Breast epithelium (tissue), 4 donors: ENCODE measurements around the gene PFDN5. TPM values are rescaled to one million over a fixed set of nuclear protein-coding genes. Genes with fewer than 3 reads are reported as not detected.

ENCODE experiments used
- DNase-seq, 2 donors: peaks; one replicate each; pipeline ENCODE4 v3.0.0-alpha.2; 2019; ENCODE audit warnings: low spot score in 2 of 2
- H3K27ac ChIP-seq, 2 donors: fragments of 200-600 bp; sonication (generic) in 1 of 2; one replicate each; pipeline ENCODE4 v1.5.1; 2016 to 2019; ENCODE audit warnings: mild to moderate bottlenecking in 1 of 2
- H3K27me3 ChIP-seq, 2 donors: fragments of 200-600 bp; sonication (generic) in 1 of 2; one replicate each; pipeline versions ENCODE4 v1.5.1 to v1.6.0; 2017 to 2019; ENCODE audit warnings: control low read depth in 1 of 2, mild to moderate bottlenecking in 1 of 2
- H3K36me3 ChIP-seq: fragments of 200-600 bp; one replicate; pipeline ENCODE4 v1.5.1; 2019
- H3K4me1 ChIP-seq, 2 donors: fragments of 200-600 bp; sonication (generic); one replicate each; pipeline ENCODE4 v1.5.1; 2016 to 2019; ENCODE audit warnings: control low read depth in 1 of 2
- H3K4me3 ChIP-seq, 3 donors: fragments of 200-600 bp; sonication (generic); 1 replicate in 2 of 3; 2 replicates in 1 of 3; pipeline ENCODE4 v1.5.1; 2016 to 2019; ENCODE audit warnings: mild to moderate bottlenecking in 3 of 3, moderate library complexity in 2 of 3
- H3K9me3 ChIP-seq, 2 donors: fragments of 200-600 bp; sonication (generic) in 1 of 2; one replicate each; pipeline ENCODE4 v1.5.1; 2016 to 2019; ENCODE audit warnings: control low read depth in 1 of 2
- POLR2A ChIP-seq: fragments of 450-650 bp; IDR thresholded peaks from one replicate; pipeline ENCODE4 v1.6.1; 2016; ENCODE audit warnings: antibody characterized with exemption, mild to moderate bottlenecking, moderate library complexity
- POLR2AphosphoS5 ChIP-seq, 3 donors: sonication (generic); formaldehyde crosslinking; IDR thresholded peaks; one replicate each; pipeline ENCODE4 v1.6.1; 2017; ENCODE audit warnings: antibody characterized with exemption in 3 of 3
- intact Hi-C: fragments of 100-400 bp; cut with DNase I; formaldehyde crosslinking; loops from one replicate; pipeline ENCODE4 v1.15.1; 2023; ENCODE audit warnings: low total_unique reads
- total RNA-seq, 3 donors: library from RNA; depleted of rRNA; stranded (reverse); fragments of >200 nt; gene quantifications; one replicate each; pipeline ENCODE4 v1.1.0, GENCODE V29; 2016
- TF ChIP-seq, protein P1 (sequence below), 3 donors: fragments of 450-650 bp; IDR thresholded peaks; one replicate each; pipeline ENCODE4 v1.5.1; 2016 to 2017; ENCODE audit warnings: antibody characterized with exemption in 3 of 3, mild to moderate bottlenecking in 3 of 3, moderate library complexity in 3 of 3

PFDN5 gene
- total RNA-seq, 3 donors from 2014 or later: 764 to 1,048 (median 840) TPM

DNA sequence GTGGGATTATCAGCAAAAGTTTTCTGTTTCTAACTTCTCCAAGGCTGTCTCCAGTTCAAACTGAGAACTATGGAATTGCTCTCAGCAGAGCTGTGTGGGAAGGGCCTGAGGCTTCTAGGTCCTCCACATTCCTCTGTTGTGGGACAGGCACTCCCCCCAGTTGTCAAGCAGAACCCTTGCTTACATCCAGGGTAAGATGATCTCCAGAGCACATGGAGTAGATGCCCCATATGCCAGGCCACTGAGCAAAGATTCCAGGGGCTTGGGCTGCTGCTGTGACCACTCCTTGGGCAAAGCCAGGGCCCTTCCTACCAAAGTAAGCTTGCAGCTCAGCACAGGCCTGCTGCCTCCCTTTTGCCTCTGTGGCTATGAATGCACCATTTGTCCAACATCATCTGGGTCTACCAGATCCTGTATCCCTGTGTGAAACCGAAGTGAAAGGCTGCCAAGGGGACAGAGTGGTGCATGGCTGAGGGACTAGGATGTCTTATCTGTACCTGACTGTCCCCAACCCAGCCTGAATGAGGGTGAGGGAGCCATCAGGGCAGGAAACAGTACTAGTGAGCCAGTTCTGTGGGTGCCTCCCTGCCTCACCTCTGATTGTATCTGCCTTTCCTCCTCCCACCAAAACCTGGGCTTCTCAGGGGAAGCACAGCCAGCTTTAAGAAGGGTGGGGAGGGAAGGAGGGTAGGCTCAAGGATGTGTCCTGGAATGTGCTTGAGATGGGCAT lies 40.4 kb upstream of the PFDN5 start:
- peaks cover 0 to 11% of the 10 kb centered on the region in 2 donors for H3K4me1 ChIP-seq
- H3K36me3 ChIP-seq: no peaks in the 10 kb centered on the region
- TF ChIP-seq POLR2A (no peak), POLR2AphosphoS5 (IDR thresholded peaks at IDR 0.05) (no peak)
- TF ChIP-seq, protein P1, sequence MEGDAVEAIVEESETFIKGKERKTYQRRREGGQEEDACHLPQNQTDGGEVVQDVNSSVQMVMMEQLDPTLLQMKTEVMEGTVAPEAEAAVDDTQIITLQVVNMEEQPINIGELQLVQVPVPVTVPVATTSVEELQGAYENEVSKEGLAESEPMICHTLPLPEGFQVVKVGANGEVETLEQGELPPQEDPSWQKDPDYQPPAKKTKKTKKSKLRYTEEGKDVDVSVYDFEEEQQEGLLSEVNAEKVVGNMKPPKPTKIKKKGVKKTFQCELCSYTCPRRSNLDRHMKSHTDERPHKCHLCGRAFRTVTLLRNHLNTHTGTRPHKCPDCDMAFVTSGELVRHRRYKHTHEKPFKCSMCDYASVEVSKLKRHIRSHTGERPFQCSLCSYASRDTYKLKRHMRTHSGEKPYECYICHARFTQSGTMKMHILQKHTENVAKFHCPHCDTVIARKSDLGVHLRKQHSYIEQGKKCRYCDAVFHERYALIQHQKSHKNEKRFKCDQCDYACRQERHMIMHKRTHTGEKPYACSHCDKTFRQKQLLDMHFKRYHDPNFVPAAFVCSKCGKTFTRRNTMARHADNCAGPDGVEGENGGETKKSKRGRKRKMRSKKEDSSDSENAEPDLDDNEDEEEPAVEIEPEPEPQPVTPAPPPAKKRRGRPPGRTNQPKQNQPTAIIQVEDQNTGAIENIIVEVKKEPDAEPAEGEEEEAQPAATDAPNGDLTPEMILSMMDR (IDR thresholded peaks at IDR 0.05): no peak
- no peaks in the 10 kb centered on the region for H3K9me3 ChIP-seq
- DNase-seq: no peak
- intact Hi-C loops: loop anchor here (5.0 kb wide), 1 partner anchor 38 kb away; no protein-coding TSS in a partner anchor
- H3K4me3 ChIP-seq: no peak overlapping the region
- peak overlapping the region in 1 of 2 donors; percentile 5 for H3K27ac ChIP-seq
- no peaks in the 10 kb centered on the region for H3K27me3 ChIP-seq

DNA sequence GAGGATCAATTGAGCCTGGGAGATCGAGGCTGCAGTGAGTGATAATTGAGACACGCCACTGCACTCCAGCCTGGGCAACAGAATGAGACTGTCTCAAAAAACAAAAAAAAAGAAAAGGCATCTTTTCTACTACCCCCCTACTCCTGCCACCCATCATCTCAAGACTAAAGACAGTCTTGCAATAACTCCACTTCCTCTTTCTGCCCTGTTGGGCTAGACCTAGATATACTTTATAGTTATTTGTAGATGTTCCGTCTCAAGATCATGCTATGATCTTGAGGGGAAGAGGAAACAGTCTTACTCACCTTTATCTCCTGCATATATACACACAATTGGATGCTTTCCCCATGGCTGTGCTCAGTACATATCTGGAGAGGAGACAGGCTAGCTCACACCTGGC lies 39.3 kb upstream of the PFDN5 start:
- Histone ChIP-seq H3K9me3 (no peaks in the 10 kb centered on the region), H3K4me1 (peaks cover 0 to 11% of the 10 kb centered on the region in 2 donors), H3K4me3 (no peak overlapping the region), H3K27me3 (no peaks in the 10 kb centered on the region), H3K27ac (no peak overlapping the region), H3K36me3 (no peaks in the 10 kb centered on the region)
- TF ChIP-seq POLR2A (no peak), POLR2AphosphoS5 (IDR thresholded peaks at IDR 0.05) (no peak)
- TF ChIP-seq, protein P1 (IDR thresholded peaks at IDR 0.05): no peak
- intact Hi-C loops: no loop called here
- DNase-seq: no peak

DNA sequence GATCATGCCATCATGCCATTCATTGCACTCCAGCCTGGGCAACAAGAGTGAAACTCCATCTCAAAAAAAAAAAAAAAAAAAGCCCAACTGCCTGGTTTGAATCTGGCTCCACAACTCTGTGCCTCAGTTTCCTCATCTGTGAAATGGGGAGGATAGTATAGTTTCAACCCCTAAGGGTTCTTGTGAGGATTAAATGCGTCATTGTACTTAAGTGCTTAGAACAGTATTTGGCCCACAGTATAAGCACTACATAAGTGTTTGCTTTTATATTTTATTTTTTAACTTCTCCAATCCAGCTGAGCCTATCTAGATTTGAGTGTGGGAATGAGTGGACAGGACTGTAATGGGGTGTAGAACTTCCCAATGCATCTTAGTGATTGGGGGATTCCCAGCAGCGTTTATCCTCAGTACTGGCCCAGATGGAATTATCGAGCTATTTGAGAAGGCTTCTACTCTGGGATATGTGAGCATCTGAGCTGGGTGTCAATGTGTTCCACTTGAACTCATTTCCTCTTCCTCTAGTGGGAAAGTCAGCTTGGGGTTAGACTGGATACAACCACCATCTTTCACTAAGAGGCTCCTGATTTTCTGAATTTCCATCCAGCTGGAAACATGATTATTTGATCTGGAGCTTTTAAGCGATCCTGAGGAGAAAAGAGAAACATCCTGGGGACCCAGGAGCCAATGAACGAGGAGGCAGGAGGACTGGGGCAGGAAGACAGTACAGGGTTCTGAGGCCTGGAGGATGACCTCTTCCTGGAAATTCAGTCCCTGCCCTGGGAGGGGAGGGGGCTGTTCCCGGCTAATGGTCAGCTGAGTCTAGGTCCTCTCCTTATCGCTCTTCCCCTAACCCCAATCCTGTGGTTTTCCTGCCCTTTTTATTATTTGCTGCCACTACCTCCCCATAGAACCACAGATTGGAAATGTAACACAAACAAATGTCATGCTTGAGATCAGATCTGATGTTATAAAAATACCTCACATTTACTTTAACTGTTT lies 36.5 kb upstream of the PFDN5 start:
- Histone ChIP-seq H3K36me3 (no peaks in the 10 kb centered on the region), H3K9me3 (no peaks in the 10 kb centered on the region), H3K4me1 (no peaks in the 10 kb centered on the region), H3K27me3 (no peaks in the 10 kb centered on the region), H3K27ac (no peak overlapping the region), H3K4me3 (no peak overlapping the region)
- no peak for DNase-seq
- intact Hi-C loops: no loop called here
- TF ChIP-seq, protein P1 (IDR thresholded peaks at IDR 0.05): no peak
- TF ChIP-seq POLR2A (no peak), POLR2AphosphoS5 (IDR thresholded peaks at IDR 0.05) (no peak)

DNA sequence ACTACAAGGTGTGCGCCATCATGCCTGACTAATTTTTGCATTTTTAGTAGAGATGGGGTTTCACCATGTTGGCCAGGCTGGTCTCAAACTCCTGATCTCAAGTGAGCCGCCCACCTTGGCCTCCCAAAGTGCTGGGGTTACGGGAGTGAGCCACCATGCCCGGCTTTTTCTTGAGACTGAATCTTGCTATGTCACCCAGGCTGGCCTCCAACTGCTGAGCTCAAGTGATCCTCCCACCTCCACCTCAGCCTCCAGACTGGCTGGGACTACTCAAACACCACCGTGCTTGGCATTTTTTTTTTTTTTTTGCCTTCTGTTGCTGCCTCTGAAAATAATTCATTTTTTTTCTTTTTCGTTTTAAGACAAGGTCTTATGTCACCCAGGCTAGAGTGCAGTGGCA lies 35.5 kb upstream of the PFDN5 start:
- Histone ChIP-seq H3K4me1 (no peaks in the 10 kb centered on the region), H3K36me3 (no peaks in the 10 kb centered on the region), H3K9me3 (no peaks in the 10 kb centered on the region), H3K27ac (no peak overlapping the region), H3K27me3 (no peaks in the 10 kb centered on the region), H3K4me3 (no peak overlapping the region)
- no peak for DNase-seq
- TF ChIP-seq POLR2A (no peak), POLR2AphosphoS5 (IDR thresholded peaks at IDR 0.05) (no peak)
- TF ChIP-seq, protein P1 (IDR thresholded peaks at IDR 0.05): no peak
- intact Hi-C loops: no loop called here
